ENCODE results near the gene ZBTB7C.

DNA sequence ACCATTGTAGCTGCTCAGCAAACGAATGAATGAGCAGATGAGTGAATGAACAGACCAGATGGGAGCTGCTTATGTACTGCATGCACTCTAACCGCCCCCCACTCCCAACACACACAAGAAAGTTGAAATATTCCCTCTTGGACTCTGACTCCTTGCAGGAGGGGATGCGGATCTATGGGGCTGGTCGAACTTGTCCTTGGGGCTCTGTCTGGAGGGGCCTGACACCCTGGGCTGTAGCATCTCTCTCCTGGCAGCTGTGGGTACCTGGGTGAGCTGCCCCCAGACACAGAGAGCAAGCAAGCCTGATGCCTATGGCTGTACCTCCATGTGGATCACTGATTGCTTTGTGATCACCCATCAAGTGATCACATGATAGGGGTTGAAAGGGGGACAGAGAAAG lies 286.4 kb downstream of the ZBTB7C start:
- TF ChIP-seq, protein P1, sequence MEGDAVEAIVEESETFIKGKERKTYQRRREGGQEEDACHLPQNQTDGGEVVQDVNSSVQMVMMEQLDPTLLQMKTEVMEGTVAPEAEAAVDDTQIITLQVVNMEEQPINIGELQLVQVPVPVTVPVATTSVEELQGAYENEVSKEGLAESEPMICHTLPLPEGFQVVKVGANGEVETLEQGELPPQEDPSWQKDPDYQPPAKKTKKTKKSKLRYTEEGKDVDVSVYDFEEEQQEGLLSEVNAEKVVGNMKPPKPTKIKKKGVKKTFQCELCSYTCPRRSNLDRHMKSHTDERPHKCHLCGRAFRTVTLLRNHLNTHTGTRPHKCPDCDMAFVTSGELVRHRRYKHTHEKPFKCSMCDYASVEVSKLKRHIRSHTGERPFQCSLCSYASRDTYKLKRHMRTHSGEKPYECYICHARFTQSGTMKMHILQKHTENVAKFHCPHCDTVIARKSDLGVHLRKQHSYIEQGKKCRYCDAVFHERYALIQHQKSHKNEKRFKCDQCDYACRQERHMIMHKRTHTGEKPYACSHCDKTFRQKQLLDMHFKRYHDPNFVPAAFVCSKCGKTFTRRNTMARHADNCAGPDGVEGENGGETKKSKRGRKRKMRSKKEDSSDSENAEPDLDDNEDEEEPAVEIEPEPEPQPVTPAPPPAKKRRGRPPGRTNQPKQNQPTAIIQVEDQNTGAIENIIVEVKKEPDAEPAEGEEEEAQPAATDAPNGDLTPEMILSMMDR (IDR thresholded peaks at IDR 0.05) = no peak
- no peak for TF ChIP-seq POLR2A (IDR thresholded peaks at IDR 0.05)

Data from esophagus squamous epithelium (tissue), 4 donors.